Right forelimb (tissue), 1 donor: ENCODE data around the gene ARSA.

Experiments
- DNase-seq: peaks from one replicate; pipeline ENCODE4 v3.0.0-alpha.2; 2018

ARSA gene

GRCh38 chr22:50602338-50602700 is 25.6 kb downstream of the ARSA start:
- no peak for DNase-seq

GRCh38 chr22:50601669-50602337 is 26.1 kb downstream of the ARSA start:
- DNase-seq, result no peak

GRCh38 chr22:50600967-50601668 is 26.8 kb downstream of the ARSA start:
- no peak for DNase-seq

- no peak for DNase-seq
Measured at GRCh38 chr22:50600538-50600937, 27.4 kb downstream of the ARSA start, which contains the start of gene MAPK8IP2. MAPK8IP2 (plus strand) TSS chr22:50600793; CDS start chr22:50600819, 26 bp downstream.

- DNase-seq, result peak; percentile 82
Measured at GRCh38 chr22:50599816-50600455, 28.0 kb downstream of the ARSA start.

- no peak for DNase-seq
Measured at GRCh38 chr22:50597097-50597496, 30.9 kb downstream of the ARSA start.

GRCh38 chr22:50595189-50595588 is 32.8 kb downstream of the ARSA start:
- DNase-seq, result no peak

GRCh38 chr22:50587407-50587806 is 40.5 kb downstream of the ARSA start:
- no peak for DNase-seq

- no peak for DNase-seq
Measured at GRCh38 chr22:50586416-50586815, 41.5 kb downstream of the ARSA start.

- DNase-seq, result no peak
Measured at GRCh38 chr22:50585781-50586180, 42.2 kb downstream of the ARSA start.

GRCh38 chr22:50585238-50585637 is 42.7 kb downstream of the ARSA start:
- no peak for DNase-seq

- DNase-seq, result no peak
Measured at GRCh38 chr22:50584106-50585096, 43.6 kb downstream of the ARSA start.

- no peak for DNase-seq
Measured at GRCh38 chr22:50583294-50583861, 44.6 kb downstream of the ARSA start.

GRCh38 chr22:50582493-50583293 is 45.3 kb downstream of the ARSA start, which contains the start of gene CHKB:
CHKB (minus strand) TSS chr22:50582849; CDS start chr22:50582781, 68 bp downstream.
- peak; percentile 99 for DNase-seq

- no peak for DNase-seq
Measured at GRCh38 chr22:50581950-50582492, 45.9 kb downstream of the ARSA start.

- DNase-seq, result no peak
Measured at GRCh38 chr22:50581031-50581949, 46.7 kb downstream of the ARSA start.

- no peak for DNase-seq
Measured at GRCh38 chr22:50579752-50580151, 48.2 kb downstream of the ARSA start.

- no peak for DNase-seq
Measured at GRCh38 chr22:50578776-50579310, 49.1 kb downstream of the ARSA start.

GRCh38 chr22:50577987-50578775 is 49.8 kb downstream of the ARSA start, which contains the start of gene CPT1B:
CPT1B (minus strand) TSS chr22:50578427; CDS start chr22:50577915, 512 bp downstream.
- DNase-seq, result no peak
